UCSD-AML1 (cell line): ENCODE results near the gene RAB23.

Experiments
- DNase-seq: peaks from one replicate; lab custom pipeline; 2025; ENCODE audit not compliant: unreplicated experiment; lab: John Stamatoyannopoulos, UW

The RAB23 gene

GRCh38 chr6:57138026-57138425 lies 84.1 kb downstream of the RAB23 start:
- DNase-seq = no peak

GRCh38 chr6:57137350-57137749 lies 84.8 kb downstream of the RAB23 start:
- DNase-seq = no peak
